Caki2 (cell line): ENCODE data around the gene CCND3. TPM values are rescaled to one million over a fixed set of nuclear protein-coding genes. Genes with fewer than 3 reads are reported as not detected.

Source experiments
- DNase-seq: peaks from one replicate; pipeline ENCODE4 v3.0.0-alpha.2; 2015; ENCODE audit warnings: low read depth
- in situ Hi-C: cut with HindIII; loops from 2 replicates; pipeline ENCODE4 v1.10.0; 2016; ENCODE audit warnings: low sequenced_read_pairs, low pct_unique_long_range_greater_than_20kb, mixed read lengths
- total RNA-seq: library from RNA; depleted of rRNA; stranded (reverse); fragments of >200 nt; shearing (Covaris generic); gene quantifications from 2 replicates; pipeline ENCODE4 v1.2.3, GENCODE V29; 2014; ENCODE audit warnings: low replicate concordance; rRNA removed

The CCND3 gene
- total RNA-seq, 1 experiment from 2014 or later, result 278 TPM

GRCh38 chr6:41894366-41895299 is 47.0 kb downstream of the CCND3 start:
- DNase-seq, result no peak
- in situ Hi-C loops, result no loop called here

- DNase-seq, result no peak
- in situ Hi-C loops, result no loop called here
Measured at GRCh38 chr6:41892921-41893564, 48.6 kb downstream of the CCND3 start.

GRCh38 chr6:41887331-41887751 is 54.3 kb downstream of the CCND3 start:
- in situ Hi-C loops, result no loop called here

GRCh38 chr6:41885930-41886329 is 55.7 kb downstream of the CCND3 start:
- in situ Hi-C loops, result no loop called here
- DNase-seq, result no peak

More at GRCh38 chr6:41887331-41887751, 54.3 kb downstream of the CCND3 start:
- no peak for DNase-seq

DNA sequence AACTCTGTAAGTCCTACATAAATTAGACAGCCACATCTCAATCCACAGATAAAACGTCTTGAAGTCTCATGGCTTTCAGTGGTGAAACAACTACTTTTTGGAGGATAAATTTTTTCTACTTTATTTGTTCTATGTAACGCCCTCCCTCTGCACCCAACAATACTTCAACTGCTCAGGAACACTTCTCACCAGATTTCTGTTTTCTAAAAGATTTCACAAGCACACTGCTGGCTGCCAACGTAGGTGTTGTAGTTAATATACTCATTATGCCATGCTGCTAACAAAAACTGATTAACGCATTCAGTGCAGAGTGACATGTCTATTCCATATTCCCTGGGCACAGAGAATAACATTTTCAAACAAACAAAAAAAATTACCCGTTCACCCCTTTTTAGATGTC is 56.7 kb downstream of the CCND3 start:
- in situ Hi-C loops, result no loop called here
- no peak for DNase-seq

Other genes starting within 250 kb of the CCND3 start
- gene TFEB, start 206.2 kb downstream of the CCND3 start, total RNA-seq, result 6.0 and 13.1 TPM in 2 replicates
- gene PGC, start 194.4 kb downstream of the CCND3 start, total RNA-seq, result 5.8 TPM in 1 of 2 replicates, not detected in the other
- 2.0 and 2.8 TPM in 2 replicates for gene FRS3, start 161.9 kb downstream of the CCND3 start, total RNA-seq
- gene PRICKLE4, start 161.0 kb downstream of the CCND3 start, total RNA-seq, result 0.20 TPM in 1 of 2 replicates, not detected in the other
- gene TOMM6, start 154.1 kb downstream of the CCND3 start, total RNA-seq, result 264 and 306 TPM in 2 replicates
- gene USP49, start 46.4 kb downstream of the CCND3 start, total RNA-seq, result 1.6 and 3.1 TPM in 2 replicates
- gene MED20, start 20.7 kb downstream of the CCND3 start, total RNA-seq, result 24.5 and 37.1 TPM in 2 replicates
- gene BYSL, start 20.3 kb downstream of the CCND3 start, total RNA-seq, result 139 and 161 TPM in 2 replicates
- 20.3 and 28.0 TPM in 2 replicates for gene TAF8, start 108.7 kb upstream of the CCND3 start, total RNA-seq
- gene C6orf132, start 200.8 kb upstream of the CCND3 start, total RNA-seq, result 1.6 and 7.2 TPM in 2 replicates
- not detected in 2 replicates for gene GUCA1A, start 231.6 kb upstream of the CCND3 start, total RNA-seq